Measurements from ENCODE around the gene SULT2B1.
"Not testable (repeated sequence)": the region's sequence is repeated elsewhere in the genome, so short reads cannot be mapped to it uniquely, and the experiment has no call there.

SULT2B1 gene

GRCh38 chr19:48529156-48529555 is 22.8 kb upstream of the SULT2B1 start:
- no peak for DNase-seq

- no peak for DNase-seq
Measured at GRCh38 chr19:48530066-48530720, 21.8 kb upstream of the SULT2B1 start.

GRCh38 chr19:48530770-48531169 is 21.2 kb upstream of the SULT2B1 start:
- DNase-seq = no peak

GRCh38 chr19:48533770-48534169 is 18.2 kb upstream of the SULT2B1 start:
- no peak for DNase-seq

GRCh38 chr19:48537541-48537940 is 14.4 kb upstream of the SULT2B1 start:
- DNase-seq = no peak

GRCh38 chr19:48538057-48538456 is 13.9 kb upstream of the SULT2B1 start:
- DNase-seq = not testable (repeated sequence)

GRCh38 chr19:48539503-48540096 is 12.4 kb upstream of the SULT2B1 start:
- DNase-seq = peak; percentile 44

- DNase-seq = no peak
Measured at GRCh38 chr19:48540110-48540509, 11.9 kb upstream of the SULT2B1 start.

- DNase-seq = no peak
Measured at GRCh38 chr19:48541813-48542212, 10.2 kb upstream of the SULT2B1 start.

GRCh38 chr19:48543121-48543710 is 8.8 kb upstream of the SULT2B1 start:
- DNase-seq = peak; percentile 25

- DNase-seq = no peak
Measured at GRCh38 chr19:48544856-48545750, 6.9 kb upstream of the SULT2B1 start.

- no peak for DNase-seq
Measured at GRCh38 chr19:48547722-48548121, 4.2 kb upstream of the SULT2B1 start.

GRCh38 chr19:48548253-48548911 is 3.6 kb upstream of the SULT2B1 start:
- DNase-seq = no peak

- no peak for DNase-seq
Measured at GRCh38 chr19:48549380-48549779, 2.6 kb upstream of the SULT2B1 start.

GRCh38 chr19:48552406-48553322 is 692 bp downstream of the SULT2B1 start:
- no peak for DNase-seq

- peak; percentile 34 for DNase-seq
Measured at GRCh38 chr19:48553676-48554384, 1.9 kb downstream of the SULT2B1 start.

GRCh38 chr19:48554385-48555091 is 2.6 kb downstream of the SULT2B1 start:
- DNase-seq = peak; percentile 20

- peak; percentile 34 for DNase-seq
Measured at GRCh38 chr19:48556163-48556562, 4.2 kb downstream of the SULT2B1 start.

GRCh38 chr19:48556825-48557224 is 4.9 kb downstream of the SULT2B1 start:
- DNase-seq = no peak
